Measurements from ENCODE around the gene ELOVL7.
"Not testable (repeated sequence)": the region's sequence is repeated elsewhere in the genome, so short reads cannot be mapped to it uniquely, and the experiment has no call there.

Gene ELOVL7

GRCh38 chr5:60829490-60830266, 14.4 kb downstream of the ELOVL7 start:
- no peak for DNase-seq

- DNase-seq, result no peak
Observed at GRCh38 chr5:60827201-60827600, 16.9 kb downstream of the ELOVL7 start.

GRCh38 chr5:60826653-60827052, 17.4 kb downstream of the ELOVL7 start:
- DNase-seq, result no peak

GRCh38 chr5:60823574-60823973, 20.5 kb downstream of the ELOVL7 start:
- no peak for DNase-seq

- no peak for DNase-seq
Observed at GRCh38 chr5:60822285-60822556, 21.8 kb downstream of the ELOVL7 start.

GRCh38 chr5:60821488-60822284, 22.4 kb downstream of the ELOVL7 start:
- DNase-seq, result no peak

- no peak for DNase-seq
Observed at GRCh38 chr5:60820593-60821487, 23.2 kb downstream of the ELOVL7 start.

- not testable (repeated sequence) for DNase-seq
Observed at GRCh38 chr5:60816138-60816537, 27.9 kb downstream of the ELOVL7 start.

GRCh38 chr5:60814498-60814897, 29.6 kb downstream of the ELOVL7 start:
- no peak for DNase-seq

GRCh38 chr5:60812426-60812825, 31.6 kb downstream of the ELOVL7 start:
- DNase-seq, result no peak

- DNase-seq, result no peak
Observed at GRCh38 chr5:60811105-60811504, 33.0 kb downstream of the ELOVL7 start.

- no peak for DNase-seq
Observed at GRCh38 chr5:60810438-60811085, 33.5 kb downstream of the ELOVL7 start.

- DNase-seq, result no peak
Observed at GRCh38 chr5:60809891-60810425, 34.1 kb downstream of the ELOVL7 start.

- DNase-seq, result no peak
Observed at GRCh38 chr5:60806591-60807243, 37.4 kb downstream of the ELOVL7 start.

GRCh38 chr5:60805463-60805862, 38.6 kb downstream of the ELOVL7 start:
- DNase-seq, result no peak

GRCh38 chr5:60803712-60804111, 40.4 kb downstream of the ELOVL7 start:
- DNase-seq, result no peak

GRCh38 chr5:60802986-60803385, 41.1 kb downstream of the ELOVL7 start:
- DNase-seq, result no peak

GRCh38 chr5:60802226-60802625, 41.8 kb downstream of the ELOVL7 start:
- no peak for DNase-seq

- no peak for DNase-seq
Observed at GRCh38 chr5:60797482-60798153, 46.5 kb downstream of the ELOVL7 start.

GRCh38 chr5:60795424-60795950, 48.6 kb downstream of the ELOVL7 start:
- DNase-seq, result not testable (repeated sequence)

GRCh38 chr5:60794691-60795090, 49.4 kb downstream of the ELOVL7 start:
- DNase-seq, result no peak
